NB4 (cell line): ENCODE results near the gene FOXP3.

Source experiments
- POLR2A ChIP-seq: IDR thresholded peaks from 2 replicates; pipeline ENCODE4 v1.6.1; 2011; ENCODE audit warnings: mild to moderate bottlenecking; ENCODE audit not compliant: insufficient read length; ENCODE audit errors: extremely low read depth
- TF ChIP-seq, protein P1 (sequence below): IDR thresholded peaks from one replicate; pipeline ENCODE4 v1.5.1; 2012; ENCODE audit warnings: low read depth, low read length
- TF ChIP-seq, protein P2 (sequence below): IDR thresholded peaks from 2 replicates; pipeline ENCODE4 v1.6.1; 2011; ENCODE audit warnings: low read depth, low read length

DNA sequence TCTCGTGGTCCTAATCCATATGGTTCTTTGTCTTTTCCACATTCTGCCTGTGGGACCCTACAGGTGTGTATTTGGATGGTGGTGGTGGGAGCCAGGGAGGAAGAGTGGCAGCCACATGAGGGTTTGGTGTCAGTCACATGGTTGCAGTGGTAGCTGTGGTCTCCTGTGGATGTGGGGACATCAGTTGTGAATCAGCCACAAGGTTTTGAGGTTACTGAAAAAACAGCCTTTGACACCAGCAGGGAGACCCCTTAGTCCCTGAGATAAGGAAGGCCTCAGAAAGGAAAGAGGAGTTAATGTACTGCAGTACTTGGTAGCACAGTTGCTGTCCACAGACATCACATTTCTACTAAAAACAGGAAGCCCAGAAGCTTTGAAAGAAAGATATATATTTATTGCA is 23.2 kb upstream of the FOXP3 start:
- TF ChIP-seq, protein P1, sequence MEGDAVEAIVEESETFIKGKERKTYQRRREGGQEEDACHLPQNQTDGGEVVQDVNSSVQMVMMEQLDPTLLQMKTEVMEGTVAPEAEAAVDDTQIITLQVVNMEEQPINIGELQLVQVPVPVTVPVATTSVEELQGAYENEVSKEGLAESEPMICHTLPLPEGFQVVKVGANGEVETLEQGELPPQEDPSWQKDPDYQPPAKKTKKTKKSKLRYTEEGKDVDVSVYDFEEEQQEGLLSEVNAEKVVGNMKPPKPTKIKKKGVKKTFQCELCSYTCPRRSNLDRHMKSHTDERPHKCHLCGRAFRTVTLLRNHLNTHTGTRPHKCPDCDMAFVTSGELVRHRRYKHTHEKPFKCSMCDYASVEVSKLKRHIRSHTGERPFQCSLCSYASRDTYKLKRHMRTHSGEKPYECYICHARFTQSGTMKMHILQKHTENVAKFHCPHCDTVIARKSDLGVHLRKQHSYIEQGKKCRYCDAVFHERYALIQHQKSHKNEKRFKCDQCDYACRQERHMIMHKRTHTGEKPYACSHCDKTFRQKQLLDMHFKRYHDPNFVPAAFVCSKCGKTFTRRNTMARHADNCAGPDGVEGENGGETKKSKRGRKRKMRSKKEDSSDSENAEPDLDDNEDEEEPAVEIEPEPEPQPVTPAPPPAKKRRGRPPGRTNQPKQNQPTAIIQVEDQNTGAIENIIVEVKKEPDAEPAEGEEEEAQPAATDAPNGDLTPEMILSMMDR: no peak
- TF ChIP-seq POLR2A: no peak
- TF ChIP-seq, protein P2, sequence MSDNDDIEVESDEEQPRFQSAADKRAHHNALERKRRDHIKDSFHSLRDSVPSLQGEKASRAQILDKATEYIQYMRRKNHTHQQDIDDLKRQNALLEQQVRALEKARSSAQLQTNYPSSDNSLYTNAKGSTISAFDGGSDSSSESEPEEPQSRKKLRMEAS: no peak
